HepG2 (cell line): Measurements from ENCODE around the gene GPR152. TPM values are rescaled to one million over a fixed set of nuclear protein-coding genes. Genes with fewer than 3 reads are reported as not detected.
A peak's percentile ranks its signal among the peaks of the same experiment; 100 is the strongest.

Source experiments
- ATAC-seq: fragments of 200-7000 bp; cut with Tn5 transposase; 3 replicates; pipeline ENCODE4 v1.9.1; 2020; ENCODE audit warnings: mild to moderate bottlenecking, moderate library complexity
- BruUV-seq: library from RNA; stranded (reverse); fragments of 400-500 nt; replicated peaks from 2 replicates; lab custom pipeline; 2021; lab: Mats Ljungman, UMichigan
- CTCF ChIA-PET: fragments of 300-600 bp; formaldehyde crosslinking; extraction: SDS; loops from one replicate; lab custom pipeline; 2021; ENCODE audit warnings: low total read pairs, inconsistent platforms, low intra/inter-chr PET ratio; lab: Yijun Ruan, JAX
- POLR2A ChIA-PET: fragments of 350-600 bp; sonication (Branson Sonifier 250); formaldehyde crosslinking; loops from one replicate; lab custom pipeline; 2020; ENCODE audit warnings: antibody characterized with exemption, inconsistent platforms; lab: Yijun Ruan, JAX
- DNase-seq: peaks from one replicate; pipeline ENCODE4 v3.0.0-alpha.2; 2015; ENCODE audit warnings: low spot score
- FAIRE-seq: peaks from 3 replicates; lab custom pipeline; 2011; peaks lifted over from hg19 to GRCh38; lab: Jason Lieb, UNC
- H2AFZ ChIP-seq: one replicate; pipeline ENCODE4 v1.6.1; 2011; ENCODE audit warnings: low read length, inconsistent platforms
- H3K27ac ChIP-seq: fragments of 300-600 bp; 3 replicates; pipeline ENCODE4 v1.8.0; 2011; ENCODE audit warnings: mixed run types, mild to moderate bottlenecking, mixed read lengths, low read length, inconsistent platforms; ENCODE audit not compliant: insufficient read depth; ENCODE audit errors: extremely low read length
- H3K27me3 ChIP-seq, 2 experiments: fragments of 200-600 bp in 1 of 2; 2 replicates in 1 of 2; 3 replicates in 1 of 2; pipeline versions ENCODE4 v1.6.0 to v1.8.0; 2011; ENCODE audit warnings: low read length in 2 of 2, mild to moderate bottlenecking in 2 of 2, moderate library complexity in 2 of 2, inconsistent platforms in 1 of 2; ENCODE audit not compliant: insufficient read depth in 2 of 2, control insufficient read depth in 1 of 2
- H3K36me3 ChIP-seq, 2 experiments: fragments of 200-600 bp in 1 of 2; replicated peaks in 1 of 2; 2 replicates in 1 of 2; 3 replicates in 1 of 2; pipeline versions ENCODE4 v1.5.1 to v1.8.0; 2011; ENCODE audit warnings: low read length in 2 of 2, inconsistent platforms in 1 of 2; ENCODE audit not compliant: insufficient read depth in 2 of 2, control insufficient read depth in 1 of 2
- H3K4me1 ChIP-seq: 2 replicates; pipeline ENCODE4 v1.5.1; 2012; ENCODE audit warnings: low read length, inconsistent platforms; ENCODE audit not compliant: insufficient read depth
- H3K4me2 ChIP-seq: 2 replicates; pipeline ENCODE4 v1.6.0; 2011; ENCODE audit warnings: low read depth, low read length, inconsistent platforms
- H3K4me3 ChIP-seq, 3 experiments: fragments of 200-600 bp in 1 of 3; sonication (generic), shearing (Covaris generic) in 1 of 3; replicated peaks in 1 of 3; 2 replicates each; pipeline ENCODE4 v1.5.1; 2011 to 2016; ENCODE audit warnings: low read length in 3 of 3, inconsistent platforms in 2 of 3, low read depth in 2 of 3, mild to moderate bottlenecking in 2 of 3, control low read depth in 1 of 3, mixed read lengths in 1 of 3; ENCODE audit not compliant: insufficient read depth in 1 of 3
- H3K79me2 ChIP-seq: one replicate; pipeline ENCODE4 v1.6.1; 2011; ENCODE audit warnings: low read length, inconsistent platforms; ENCODE audit not compliant: insufficient read depth
- H3K9ac ChIP-seq: 2 replicates; pipeline ENCODE4 v1.6.0; 2011; ENCODE audit warnings: mild to moderate bottlenecking, low read depth, low read length, inconsistent platforms; ENCODE audit not compliant: insufficient read depth
- H3K9me3 ChIP-seq: 2 replicates; pipeline ENCODE4 v1.5.1; 2012; ENCODE audit warnings: mild to moderate bottlenecking, low read length
- H4K20me1 ChIP-seq: 2 replicates; pipeline ENCODE4 v1.6.0; 2011; ENCODE audit warnings: inconsistent platforms, mild to moderate bottlenecking, low read length, moderate library complexity; ENCODE audit not compliant: insufficient read depth
- DNMT1 ChIP-seq: sonication (generic); formaldehyde crosslinking; IDR thresholded peaks from 2 replicates; pipeline ENCODE4 v1.5.1; 2020; ENCODE audit warnings: mild to moderate bottlenecking, missing genetic modification reagents
- FOSL1 ChIP-seq: sonication (generic); formaldehyde crosslinking; IDR thresholded peaks from 2 replicates; pipeline ENCODE4 v1.9.0; 2021; ENCODE audit warnings: missing genetic modification reagents, borderline replicate concordance
- GABPB1 ChIP-seq: IDR thresholded peaks from 2 replicates; pipeline ENCODE4 v1.6.1; 2016; ENCODE audit warnings: mild to moderate bottlenecking, missing genetic modification reagents, moderate library complexity, missing compliant biosample characterization
- NR0B2 ChIP-seq: sonication (generic); formaldehyde crosslinking; IDR thresholded peaks from 2 replicates; pipeline ENCODE4 v1.4.0; 2020; ENCODE audit warnings: mild to moderate bottlenecking, missing genetic modification reagents
- RBFOX2 ChIP-seq: fragments of 200-400 bp; formaldehyde crosslinking; IDR thresholded peaks from 2 replicates; pipeline ENCODE4 v1.6.1; 2017; ENCODE audit warnings: low read depth, mild to moderate bottlenecking, low read length
- ZNF768 ChIP-seq: sonication (generic); formaldehyde crosslinking; IDR thresholded peaks from 2 replicates; pipeline ENCODE4 v1.4.0; 2020; ENCODE audit warnings: missing genetic modification reagents
- ZNF780A ChIP-seq: sonication (generic); formaldehyde crosslinking; IDR thresholded peaks from 2 replicates; pipeline ENCODE4 v1.8.0; 2022; ENCODE audit warnings: mild to moderate bottlenecking, missing genetic modification reagents, moderate library complexity
- WGBS: methylation state at CpG from one replicate; pipeline ENCODE4 v1.1.6; 2017; ENCODE audit warnings: low lambda C conversion rate; 5-methylcytosine and 5-hydroxymethylcytosine counted together
- in situ Hi-C: cut with HindIII; loops from 2 replicates; pipeline ENCODE4 v1.10.0; 2017; ENCODE audit warnings: low pct_unique_long_range_greater_than_20kb; ENCODE audit not compliant: extremely low pct_ligation_motif_present
- intact Hi-C: fragments of 100-400 bp; cut with micrococcal nuclease; formaldehyde crosslinking; loops from one replicate; pipeline ENCODE4 v1.10.0; 2022; ENCODE audit not compliant: unreplicated experiment
- polyA plus RNA-seq, 8 experiments: library from polyadenylated mRNA; depleted of rRNA in 3 of 8; stranded (reverse) in 7 of 8; unstranded in 1 of 8; fragments of >200 nt; fragmentation: Illumina TruSeq in 4 of 8; extraction: Trizol in 4 of 8; gene quantifications; 2 replicates each; pipeline versions ENCODE4 v1.2.1 to v1.2.3, GENCODE V29; 2011 to 2016; ENCODE audit warnings: low read depth in 4 of 8, missing spikeins in 1 of 8, mixed read lengths in 1 of 8; ENCODE audit not compliant: insufficient read depth in 1 of 8
- total RNA-seq, 5 experiments: library from RNA; depleted of rRNA; stranded (reverse); fragments of >200 nt; fragmentation: Illumina TruSeq; extraction: Trizol; gene quantifications; 2 replicates each; pipeline ENCODE4 v1.2.3, GENCODE V29; 2016; ENCODE audit warnings: low read depth in 1 of 5
- TF ChIP-seq, protein P1 (sequence below): IDR thresholded peaks from 2 replicates; pipeline ENCODE4 v1.6.1; 2016; ENCODE audit warnings: missing genetic modification reagents, missing compliant biosample characterization

GPR152 gene
- total and polyA plus RNA-seq, 2 of the 13 experiments (the other 11 are each of a cell fraction or from before 2014, with no cell fraction given), result not detected

DNA sequence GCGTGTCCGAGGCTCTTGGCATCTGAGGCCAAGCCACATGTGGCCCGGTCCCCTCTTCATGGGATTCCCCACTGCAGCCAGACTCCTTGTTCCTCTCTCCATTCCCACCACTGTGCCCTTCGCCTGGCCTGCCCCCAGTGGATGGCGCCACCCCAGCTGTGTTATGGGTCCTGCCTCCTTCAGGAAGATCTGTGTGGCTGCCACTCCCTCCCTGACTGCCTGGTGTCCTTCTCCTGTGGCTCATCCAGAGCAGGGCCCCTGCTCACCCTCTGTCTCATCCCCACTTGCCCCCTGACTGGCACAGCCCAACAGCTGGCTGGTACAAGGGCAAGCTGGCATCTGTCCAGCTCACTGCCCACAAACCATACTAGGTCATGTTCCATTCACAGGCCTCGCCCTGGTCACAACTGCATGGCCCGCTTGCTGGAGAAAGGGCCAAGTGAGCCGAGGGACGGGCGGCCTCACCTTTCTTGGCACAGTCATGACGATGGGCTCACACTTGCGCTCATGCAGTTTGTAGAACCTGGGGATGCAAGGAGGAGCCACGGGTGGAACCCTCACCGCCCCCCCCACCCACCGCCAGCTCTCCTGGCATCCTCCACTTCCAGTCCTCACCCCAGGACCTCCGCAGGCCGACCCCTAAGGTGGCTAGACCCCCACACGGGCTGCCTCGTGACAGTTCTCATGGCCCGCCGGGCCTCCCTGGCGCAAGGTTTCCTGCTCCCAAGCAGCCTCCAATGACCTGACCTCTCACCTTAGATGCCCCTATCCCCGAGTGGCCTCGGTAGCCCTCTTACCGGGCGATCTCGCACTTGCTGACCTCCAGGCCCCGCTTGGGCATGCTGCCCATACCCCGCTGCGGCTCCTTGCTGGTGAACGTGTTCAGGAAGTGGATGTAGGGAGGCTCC, 13.0 kb downstream of the GPR152 start (continued):
- TF ChIP-seq NR0B2 (CRISPR knock-in tag), result no peak
- TF ChIP-seq FOSL1 (CRISPR knock-in tag), result no peak

GRCh38 chr11:67438158-67438902, 14.2 kb downstream of the GPR152 start:
- no peak overlapping the region for H3K9ac ChIP-seq
- intact Hi-C loops, result no loop called here
- no peaks in the 10 kb centered on the region for H4K20me1 ChIP-seq
- CTCF ChIA-PET, result no interaction called here
- no peak for TF ChIP-seq ZNF780A
- TF ChIP-seq DNMT1 (CRISPR knock-in tag), result no peak
- peak; percentile 68 for TF ChIP-seq RBFOX2
- no peak; the same call in 1 of the 2 replicates for TF ChIP-seq GABPB1 (CRISPR knock-in tag)
- TF ChIP-seq, protein P1, sequence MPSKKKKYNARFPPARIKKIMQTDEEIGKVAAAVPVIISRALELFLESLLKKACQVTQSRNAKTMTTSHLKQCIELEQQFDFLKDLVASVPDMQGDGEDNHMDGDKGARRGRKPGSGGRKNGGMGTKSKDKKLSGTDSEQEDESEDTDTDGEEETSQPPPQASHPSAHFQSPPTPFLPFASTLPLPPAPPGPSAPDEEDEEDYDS (CRISPR knock-in tag), result no peak
- TF ChIP-seq ZNF768 (CRISPR knock-in tag), result peak; percentile 91
- no peaks in the 10 kb centered on the region for H3K27me3 ChIP-seq
- no peak overlapping the region for H2AFZ ChIP-seq
- WGBS, result 91% methylated on average over 7 of the region's 41 CpGs
- H3K36me3 ChIP-seq, result peaks cover 8 to 14% of the 10 kb centered on the region in 2 experiments; a peak in 4 of 5 replicates
- peaks cover 8% of the 10 kb centered on the region for H3K4me1 ChIP-seq
- no peak for DNase-seq
- no peak overlapping the region for H3K27ac ChIP-seq
- in situ Hi-C loops, result no loop called here
- BruUV-seq, result no TSS peak
- H3K4me3 ChIP-seq, result no peak overlapping the region
- no peak overlapping the region for H3K4me2 ChIP-seq
- no peaks in the 10 kb centered on the region for H3K9me3 ChIP-seq
- FAIRE-seq, result no peak
- no peak for ATAC-seq
- H3K79me2 ChIP-seq, result peaks cover 3% of the 10 kb centered on the region
- POLR2A ChIA-PET, result interaction anchor here (1.0 to 1.1 kb wide), 2 partner anchors 10 to 27 kb away, joined by 3 to 5 read pairs; partner anchors contain the start of gene RPS6KB2
